Muscle layer of colon (tissue), 2 donors: Measurements from ENCODE around the gene NELFA.
A peak's percentile ranks its signal among the peaks of the same experiment; 100 is the strongest.
"Not testable (repeated sequence)": the region's sequence is repeated elsewhere in the genome, so short reads cannot be mapped to it uniquely, and the experiment has no call there.

Experiments
- H3K27ac ChIP-seq: one replicate; pipeline ENCODE4 v1.7.0; 2013; ENCODE audit warnings: low read depth, mild to moderate bottlenecking, low read length, moderate library complexity
- H3K27me3 ChIP-seq, 2 donors: one replicate each; pipeline ENCODE4 v1.7.0; 2013; ENCODE audit warnings: low read length in 2 of 2, mild to moderate bottlenecking in 2 of 2; ENCODE audit not compliant: insufficient read depth in 2 of 2, control insufficient read depth in 1 of 2
- H3K36me3 ChIP-seq: one replicate; pipeline ENCODE4 v1.7.0; 2013; ENCODE audit warnings: mild to moderate bottlenecking, low read length; ENCODE audit not compliant: insufficient read depth
- H3K4me1 ChIP-seq: one replicate; pipeline ENCODE4 v1.7.0; 2013; ENCODE audit warnings: mild to moderate bottlenecking, low read length; ENCODE audit not compliant: insufficient read depth
- H3K4me3 ChIP-seq, 2 donors: one replicate each; pipeline ENCODE4 v1.7.0; 2013; ENCODE audit warnings: low read length in 2 of 2, low read depth in 1 of 2, mild to moderate bottlenecking in 1 of 2, moderate library complexity in 1 of 2
- H3K9ac ChIP-seq: one replicate; pipeline ENCODE4 v1.7.0; 2013; ENCODE audit warnings: low read length
- H3K9me3 ChIP-seq: one replicate; pipeline ENCODE4 v1.7.0; 2013; ENCODE audit warnings: mild to moderate bottlenecking, low read length
- donor health status: abdominal sarcoma.
- donor health status: Adenocarcinoma of cecum.

NELFA gene

DNA sequence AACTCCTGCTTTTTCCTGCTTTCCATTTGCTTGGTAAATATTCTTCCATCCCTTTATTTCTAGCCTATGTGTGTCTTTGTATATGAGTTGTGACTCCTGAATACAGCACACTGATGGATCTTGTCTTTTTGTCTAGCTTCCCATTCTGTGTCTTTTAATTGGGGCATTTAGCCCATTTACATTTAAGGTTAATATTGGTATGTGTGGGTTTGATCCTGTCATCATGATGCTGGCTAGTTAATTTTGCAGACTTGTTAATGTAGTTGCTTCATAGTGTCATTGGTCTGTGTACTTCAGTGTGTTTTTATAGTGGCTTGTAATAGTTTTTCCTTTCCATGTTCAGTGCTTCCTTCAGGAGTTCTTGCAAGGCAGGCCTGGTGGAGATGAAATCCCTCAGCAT lies 22.4 kb upstream of the NELFA start:
- H3K4me3 ChIP-seq, H3K4me1 ChIP-seq, H3K27me3 ChIP-seq, H3K9ac ChIP-seq, H3K27ac ChIP-seq, H3K9me3 ChIP-seq, H3K36me3 ChIP-seq: not testable (repeated sequence)

DNA sequence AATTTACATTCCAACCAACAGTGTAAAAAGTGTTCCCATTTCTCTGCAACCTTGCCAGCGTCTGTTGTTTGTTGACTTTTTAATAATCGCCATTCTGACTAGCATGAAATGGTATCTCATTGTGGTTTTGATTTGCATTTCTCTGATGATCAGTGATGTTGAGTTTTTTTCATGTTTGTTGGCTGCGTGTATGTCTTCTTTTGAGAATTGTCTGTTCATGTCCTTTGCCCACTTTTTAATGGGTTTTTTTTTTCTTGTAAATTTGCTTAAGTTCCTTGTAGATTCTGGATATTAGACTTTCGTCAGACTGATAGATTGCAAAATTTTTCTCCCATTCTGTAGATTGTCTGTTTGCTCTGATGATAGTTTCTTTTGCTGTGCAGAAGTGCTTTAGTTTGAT lies 18.3 kb upstream of the NELFA start:
- not testable (repeated sequence) for H3K9me3 ChIP-seq, H3K36me3 ChIP-seq, H3K4me3 ChIP-seq, H3K4me1 ChIP-seq, H3K27ac ChIP-seq, H3K27me3 ChIP-seq, H3K9ac ChIP-seq

DNA sequence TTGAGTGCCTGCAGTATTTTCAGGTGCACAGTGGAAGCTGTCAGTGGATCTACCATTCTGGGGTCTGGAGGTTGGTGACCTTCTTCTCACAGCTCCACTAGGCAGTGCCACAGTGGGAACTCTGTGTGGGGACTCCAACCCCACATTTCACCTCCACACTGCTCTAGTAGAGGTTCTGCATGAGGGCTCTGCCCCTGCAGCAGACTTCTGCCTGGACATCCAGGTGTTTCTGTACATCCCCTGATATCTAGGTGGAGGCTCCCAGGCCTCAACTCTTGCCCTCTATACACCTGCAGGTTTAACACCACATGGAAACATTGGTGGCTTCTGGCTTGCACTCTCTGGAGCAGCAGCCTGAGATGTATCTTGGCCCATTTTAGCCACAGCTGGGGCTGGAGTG lies 17.0 kb upstream of the NELFA start:
- Histone ChIP-seq H3K4me3 (no peak overlapping the region), H3K9me3 (no peaks in the 10 kb centered on the region), H3K4me1 (no peaks in the 10 kb centered on the region), H3K27ac (no peak overlapping the region), H3K27me3 (peaks cover 0 to 8% of the 10 kb centered on the region in 2 donors), H3K36me3 (no peaks in the 10 kb centered on the region), H3K9ac (no peak overlapping the region)

DNA sequence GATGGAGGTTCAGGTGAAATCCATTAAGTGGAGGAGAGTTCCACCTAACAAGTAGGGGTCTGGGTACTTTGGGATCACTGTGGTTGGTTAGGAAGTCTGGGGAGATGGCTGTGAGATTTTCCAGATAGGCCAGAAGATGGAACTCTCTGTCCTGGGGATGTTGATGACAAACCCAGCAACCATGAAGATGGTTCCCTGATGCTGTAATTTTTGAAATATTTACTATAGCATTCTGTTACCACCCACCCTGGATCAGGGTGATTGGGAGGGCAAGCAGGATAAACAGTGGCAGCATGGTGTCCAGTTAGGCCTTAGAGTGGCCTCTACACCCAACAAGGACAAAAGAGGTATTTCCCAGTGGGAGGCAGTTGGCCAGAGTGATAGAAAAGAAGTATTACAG lies 15.9 kb upstream of the NELFA start:
- no peak overlapping the region for H3K27ac ChIP-seq
- no peak overlapping the region for H3K9ac ChIP-seq
- no peaks in the 10 kb centered on the region for H3K4me1 ChIP-seq
- H3K9me3 ChIP-seq: no peaks in the 10 kb centered on the region
- H3K27me3 ChIP-seq: peaks cover 0 to 8% of the 10 kb centered on the region in 2 donors
- no peaks in the 10 kb centered on the region for H3K36me3 ChIP-seq
- no peak overlapping the region for H3K4me3 ChIP-seq

DNA sequence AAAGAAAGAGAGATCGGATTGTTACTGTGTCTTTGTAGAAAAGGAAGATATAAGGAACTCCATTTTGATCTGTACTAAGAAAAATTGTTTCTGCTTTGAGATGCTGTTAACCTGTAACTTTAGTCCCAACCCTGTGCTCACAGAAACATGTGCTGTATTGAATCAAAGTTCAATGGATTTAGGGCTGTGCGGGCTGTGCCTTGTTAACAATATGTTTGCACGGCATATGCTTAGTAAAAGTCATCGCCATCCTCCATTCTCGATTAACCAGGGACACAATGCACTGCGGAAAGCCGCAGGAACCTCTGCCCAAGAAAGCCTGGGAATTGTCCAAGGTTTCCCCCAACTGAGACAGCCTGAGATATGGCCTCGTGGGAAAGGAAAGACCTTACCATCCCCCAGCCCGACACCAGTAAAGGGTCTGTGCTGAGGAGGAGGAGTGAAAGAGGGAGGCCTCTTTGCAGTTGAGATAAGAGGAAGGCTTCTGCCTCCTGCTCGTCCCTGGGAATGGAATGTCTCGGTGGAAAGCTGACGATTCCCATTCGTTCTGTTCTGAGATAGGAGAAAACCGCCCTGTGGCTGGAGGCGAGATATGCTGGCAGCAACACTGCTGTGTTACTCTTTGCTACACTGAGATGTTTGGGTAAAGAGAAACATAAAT lies 12.7 kb upstream of the NELFA start:
- not testable (repeated sequence) for H3K36me3 ChIP-seq, H3K4me1 ChIP-seq, H3K9ac ChIP-seq, H3K27ac ChIP-seq, H3K4me3 ChIP-seq, H3K27me3 ChIP-seq, H3K9me3 ChIP-seq

DNA sequence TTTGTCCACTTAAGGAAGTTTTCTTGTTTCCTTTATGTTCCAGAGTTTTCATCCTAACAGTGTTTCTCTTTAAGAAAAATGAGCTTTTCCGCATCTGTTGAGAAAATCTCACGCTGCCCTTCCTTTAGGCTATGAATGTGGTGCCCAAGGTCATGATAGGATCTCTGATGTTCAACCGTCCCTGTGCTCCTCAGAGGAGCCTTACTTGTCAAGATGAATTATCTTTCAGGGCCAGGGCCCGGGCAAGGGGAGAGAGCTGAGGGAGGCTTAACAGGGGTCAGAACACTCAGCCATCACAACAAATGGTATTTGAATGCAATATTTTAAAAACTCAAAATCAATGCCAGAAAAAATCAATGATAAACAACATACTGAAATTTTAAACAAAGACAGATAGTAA lies 6.2 kb upstream of the NELFA start:
- H3K27ac ChIP-seq: no peak overlapping the region
- H3K27me3 ChIP-seq: no peaks in the 10 kb centered on the region
- no peaks in the 10 kb centered on the region for H3K36me3 ChIP-seq
- no peaks in the 10 kb centered on the region for H3K4me1 ChIP-seq
- no peak overlapping the region for H3K9ac ChIP-seq
- no peak overlapping the region for H3K4me3 ChIP-seq
- H3K9me3 ChIP-seq: no peaks in the 10 kb centered on the region

DNA sequence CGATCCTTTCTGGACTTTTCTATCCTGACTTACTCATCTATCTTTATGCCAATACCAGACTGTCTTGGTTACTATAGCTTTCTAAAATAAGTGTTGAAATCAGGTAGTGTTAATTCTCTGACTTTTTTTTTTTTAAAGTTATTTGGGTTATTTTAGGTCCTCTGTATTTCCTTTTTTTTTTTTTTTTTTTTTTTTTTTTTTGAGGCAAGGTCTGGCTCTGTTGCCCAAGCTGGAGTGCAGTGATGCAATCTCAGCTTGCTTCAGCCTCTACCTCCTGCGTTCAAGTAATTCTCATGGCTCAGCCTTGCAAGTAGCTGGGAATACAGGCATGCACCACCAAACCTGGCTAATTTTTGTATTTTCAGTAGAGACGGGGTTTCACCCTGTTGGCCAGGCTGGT lies 2.8 kb upstream of the NELFA start:
- no peak overlapping the region for H3K9ac ChIP-seq
- peaks cover 9% of the 10 kb centered on the region for H3K4me1 ChIP-seq
- no peaks in the 10 kb centered on the region for H3K9me3 ChIP-seq
- no peak overlapping the region for H3K27ac ChIP-seq
- H3K36me3 ChIP-seq: no peaks in the 10 kb centered on the region
- H3K27me3 ChIP-seq: no peaks in the 10 kb centered on the region
- H3K4me3 ChIP-seq: no peak overlapping the region

DNA sequence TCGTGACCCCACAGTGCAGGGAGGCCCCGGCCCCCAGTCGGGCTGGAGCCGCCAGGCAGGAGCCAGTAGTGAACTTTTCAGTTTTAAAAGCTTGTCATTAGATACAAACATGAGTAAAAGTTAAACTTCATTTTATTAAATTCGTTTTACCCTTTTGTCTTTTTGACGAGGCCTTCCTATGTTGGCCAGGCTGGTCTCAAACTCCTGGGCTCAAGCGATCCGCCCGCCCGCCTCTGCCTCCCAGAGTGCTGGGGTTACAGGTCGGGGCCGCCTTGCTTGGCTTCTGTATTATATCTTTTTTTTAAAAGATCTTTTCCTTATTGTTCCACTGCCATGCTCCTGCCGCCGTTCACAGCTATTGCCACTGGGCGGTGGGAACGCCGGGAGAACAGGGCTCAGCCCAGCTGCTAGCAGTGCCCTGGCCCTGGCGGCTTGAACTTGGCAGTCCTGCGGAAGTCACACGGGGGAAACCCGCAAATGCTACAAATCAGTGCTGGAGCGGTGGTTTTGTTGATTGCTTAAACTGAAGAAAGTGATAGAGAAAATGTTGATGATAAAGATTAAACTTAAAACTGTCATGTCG lies 968 bp upstream of the NELFA start:
- peak overlapping the region; percentile 81 to 96 for H3K4me3 ChIP-seq
- no peaks in the 10 kb centered on the region for H3K9me3 ChIP-seq
- peaks cover 9% of the 10 kb centered on the region for H3K4me1 ChIP-seq
- no peaks in the 10 kb centered on the region for H3K36me3 ChIP-seq
- no peaks in the 10 kb centered on the region for H3K27me3 ChIP-seq
- peak overlapping the region; percentile 44 for H3K9ac ChIP-seq
- peak overlapping the region; percentile 99 for H3K27ac ChIP-seq

DNA sequence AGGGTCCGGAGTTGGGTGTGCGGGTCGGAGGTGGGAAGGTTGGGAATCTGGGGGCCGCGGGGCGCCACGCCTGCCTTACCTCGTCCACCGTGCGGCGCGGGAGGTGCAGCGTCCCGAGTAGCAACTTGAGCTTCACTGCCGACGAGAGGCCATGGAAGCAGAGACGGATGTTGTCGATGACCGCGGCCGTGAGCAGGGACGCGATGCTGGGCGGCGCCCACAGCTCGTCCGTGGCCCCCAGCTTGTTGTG lies 178 bp downstream of the NELFA start:
- H3K27ac ChIP-seq: peak overlapping the region; percentile 99
- peaks cover 9% of the 10 kb centered on the region for H3K4me1 ChIP-seq
- peak overlapping the region; percentile 44 for H3K9ac ChIP-seq
- H3K36me3 ChIP-seq: no peaks in the 10 kb centered on the region
- no peaks in the 10 kb centered on the region for H3K9me3 ChIP-seq
- no peaks in the 10 kb centered on the region for H3K27me3 ChIP-seq
- H3K4me3 ChIP-seq: peak overlapping the region; percentile 81 to 96

DNA sequence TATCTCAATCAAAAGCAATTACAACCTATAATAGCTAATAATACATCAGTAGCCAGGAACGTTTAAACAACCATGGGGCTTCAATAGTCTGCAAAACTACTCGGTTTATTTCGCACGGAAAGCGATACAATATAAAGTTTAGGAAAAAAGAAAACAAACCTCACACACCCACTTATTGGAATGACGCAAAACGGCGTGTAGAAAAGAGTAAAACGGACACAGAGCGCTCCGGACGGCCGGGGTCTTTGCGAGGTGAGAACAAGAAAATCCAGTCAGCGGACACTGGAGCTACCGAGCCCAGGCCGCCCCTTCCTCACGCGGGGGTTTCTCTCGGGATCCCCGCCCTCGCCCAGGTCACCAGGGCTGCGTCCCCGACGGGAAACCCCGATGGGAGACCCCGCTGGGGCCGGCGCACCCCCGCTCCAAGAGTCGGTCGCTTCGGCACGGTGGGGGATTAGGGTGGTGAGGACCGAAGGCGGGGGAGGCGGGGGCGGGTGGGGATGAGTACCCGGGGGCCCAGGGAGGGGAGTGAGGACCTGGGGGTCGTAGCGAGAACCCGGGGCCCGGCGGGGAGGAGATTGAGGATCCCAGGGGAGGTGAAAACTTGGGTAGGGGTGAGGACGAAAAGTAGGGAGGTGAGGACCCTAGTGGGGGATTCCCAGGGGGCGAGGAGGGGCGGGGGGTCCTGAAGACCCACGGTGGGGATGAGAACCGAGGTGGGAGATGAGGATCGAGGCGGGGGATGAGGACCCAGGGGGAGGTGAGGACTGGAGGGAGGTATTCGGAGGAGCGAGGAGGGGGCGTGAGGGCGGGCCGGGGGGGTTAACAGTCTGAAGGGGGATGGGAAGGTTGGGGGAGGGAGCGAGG lies 737 bp downstream of the NELFA start:
- Histone ChIP-seq H3K36me3 (no peaks in the 10 kb centered on the region), H3K27me3 (no peaks in the 10 kb centered on the region), H3K4me3 (peak overlapping the region; percentile 81 to 96), H3K9ac (peak overlapping the region; percentile 44), H3K4me1 (peaks cover 9% of the 10 kb centered on the region), H3K27ac (peak overlapping the region; percentile 99), H3K9me3 (no peaks in the 10 kb centered on the region)

DNA sequence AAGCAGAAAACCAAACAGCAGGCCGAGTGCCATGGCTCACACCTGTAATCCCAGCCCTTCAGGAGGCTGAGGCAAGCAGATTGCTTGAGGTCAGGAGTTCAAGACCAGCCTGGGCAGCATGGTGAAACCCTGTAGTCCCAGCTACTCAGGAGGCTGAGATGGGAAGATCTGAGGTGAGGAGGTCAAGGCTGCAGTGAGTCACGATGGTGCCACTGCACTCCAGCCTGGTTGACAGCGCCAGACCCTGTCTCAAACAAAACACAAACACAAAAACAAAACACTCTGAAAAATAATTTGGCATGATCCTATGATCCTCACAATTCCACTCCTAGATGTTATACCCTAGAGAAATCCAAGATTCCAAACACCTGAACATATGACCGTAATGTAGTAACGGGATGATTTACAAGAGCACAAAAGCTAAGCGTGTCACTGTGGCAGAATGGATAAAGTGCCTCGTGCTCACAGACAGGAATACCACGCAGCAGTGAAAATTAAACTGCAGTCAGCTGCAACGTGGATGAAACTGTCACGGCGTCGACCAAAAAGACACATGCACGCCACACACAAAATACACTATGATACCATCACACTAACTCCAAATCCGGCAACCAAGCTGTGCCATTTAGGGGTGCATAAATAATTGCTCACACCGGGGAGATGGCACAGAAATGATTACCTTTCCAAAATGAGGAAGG lies 1.7 kb downstream of the NELFA start:
- peak overlapping the region; percentile 63 to 96 for H3K4me3 ChIP-seq
- H3K36me3 ChIP-seq: no peaks in the 10 kb centered on the region
- H3K9ac ChIP-seq: peak overlapping the region; percentile 44
- peaks cover 9% of the 10 kb centered on the region for H3K4me1 ChIP-seq
- no peaks in the 10 kb centered on the region for H3K27me3 ChIP-seq
- H3K9me3 ChIP-seq: no peaks in the 10 kb centered on the region
- H3K27ac ChIP-seq: no peak overlapping the region
